Neural progenitor cell (in vitro differentiated cells): ENCODE data around the gene PLD5. TPM values are rescaled to one million over a fixed set of nuclear protein-coding genes. Genes with fewer than 3 reads are reported as not detected.

ENCODE experiments used
- DNase-seq: peaks from one replicate; pipeline ENCODE4 v3.0.0-alpha.2; 2016; ENCODE audit warnings: low spot score
- H2AFZ ChIP-seq: fragments of 200-600 bp; sonication (generic); replicated peaks from 2 replicates; pipeline ENCODE4 v1.6.1; 2016; ENCODE audit warnings: antibody characterized with exemption
- H3F3A ChIP-seq: fragments of 200-600 bp; sonication (generic); 2 replicates; pipeline ENCODE4 v1.6.1; 2016; ENCODE audit warnings: antibody characterized with exemption, low read depth
- H3K27ac ChIP-seq: fragments of 200-600 bp; sonication (generic); 2 replicates; pipeline ENCODE4 v1.5.1; 2016; ENCODE audit warnings: mild to moderate bottlenecking
- H3K27me3 ChIP-seq: fragments of 200-600 bp; sonication (generic); 2 replicates; pipeline ENCODE4 v1.6.1; 2016; ENCODE audit warnings: mild to moderate bottlenecking, moderate library complexity
- H3K36me3 ChIP-seq: fragments of 200-600 bp; sonication (generic); 2 replicates; pipeline ENCODE4 v1.5.1; 2016
- H3K4me1 ChIP-seq: fragments of 200-600 bp; sonication (generic); 2 replicates; pipeline ENCODE4 v1.6.1; 2016; ENCODE audit warnings: mixed run types
- H3K4me2 ChIP-seq: fragments of 200-600 bp; sonication (generic); 2 replicates; pipeline ENCODE4 v1.6.1; 2016
- H3K4me3 ChIP-seq: fragments of 200-600 bp; sonication (generic); 2 replicates; pipeline ENCODE4 v1.5.1; 2016
- H3K79me2 ChIP-seq: fragments of 200-600 bp; sonication (generic); 2 replicates; pipeline ENCODE4 v1.6.1; 2016; ENCODE audit warnings: low read depth
- H3K9ac ChIP-seq: fragments of 200-600 bp; sonication (generic); 2 replicates; pipeline ENCODE4 v1.6.1; 2016
- H3K9me3 ChIP-seq: fragments of 200-600 bp; sonication (generic); 2 replicates; pipeline ENCODE4 v1.5.1; 2016; ENCODE audit warnings: low read depth
- H4K20me1 ChIP-seq: fragments of 200-600 bp; sonication (generic); 2 replicates; pipeline ENCODE4 v1.6.1; 2016; ENCODE audit warnings: low read depth
- H3K27ac Mint-ChIP-seq: 3 replicates; pipeline ENCODE4 v1.8.0; 2021; ENCODE audit warnings: mixed read lengths
- H3K27me3 Mint-ChIP-seq: 2 replicates; pipeline ENCODE4 v1.8.0; 2022; ENCODE audit warnings: low read depth, mild to moderate bottlenecking, inconsistent platforms, moderate library complexity, mixed read lengths; ENCODE audit not compliant: insufficient read depth
- H3K36me3 Mint-ChIP-seq: 3 replicates; pipeline ENCODE4 v1.8.0; 2021; ENCODE audit warnings: mixed read lengths
- H3K4me1 Mint-ChIP-seq: 3 replicates; pipeline ENCODE4 v1.8.0; 2021; ENCODE audit warnings: mixed read lengths
- H3K4me3 Mint-ChIP-seq: 3 replicates; pipeline ENCODE4 v1.8.0; 2021; ENCODE audit warnings: mild to moderate bottlenecking, moderate library complexity, mixed read lengths
- H3K9me3 Mint-ChIP-seq: 3 replicates; pipeline ENCODE4 v1.8.0; 2020; ENCODE audit warnings: mixed read lengths
- CTCF ChIP-seq: fragments of 200-600 bp; sonication (generic); IDR thresholded peaks from 2 replicates; pipeline ENCODE4 v1.5.1; 2017; ENCODE audit warnings: antibody characterized with exemption, mild to moderate bottlenecking
- EZH2 ChIP-seq: fragments of 200-600 bp; sonication (generic); IDR thresholded peaks from 2 replicates; pipeline ENCODE4 v1.6.1; 2017; ENCODE audit warnings: antibody characterized with exemption, mild to moderate bottlenecking, moderate library complexity
- EZH2phosphoT487 ChIP-seq: fragments of 200-600 bp; sonication (generic); IDR thresholded peaks from 2 replicates; pipeline ENCODE4 v1.6.1; 2017; ENCODE audit warnings: antibody characterized with exemption
- total RNA-seq: library from RNA; depleted of rRNA; stranded (reverse); fragments of >200 nt; gene quantifications from 2 replicates; pipeline ENCODE4 v1.2.3, GENCODE V29; 2015; ENCODE audit warnings: low replicate concordance

PLD5 gene
- total RNA-seq, 1 donor from 2014 or later: 1.8 TPM

GRCh38 chr1:242432491-242433095 lies 91.9 kb downstream of the PLD5 start:
- Histone ChIP-seq H3K27me3 (no peaks in the 10 kb centered on the region), H3K9me3 (no peaks in the 10 kb centered on the region), H3F3A (no peaks in the 10 kb centered on the region), H3K4me3 (no peak overlapping the region), H3K79me2 (no peaks in the 10 kb centered on the region), H3K36me3 (no peaks in the 10 kb centered on the region), H2AFZ (no peak overlapping the region), H3K27ac (no peak overlapping the region), H3K4me1 (no peaks in the 10 kb centered on the region), H3K4me2 (no peak overlapping the region), H4K20me1 (no peaks in the 10 kb centered on the region), H3K9ac (no peak overlapping the region)
- DNase-seq: no peak
- Mint-ChIP-seq H3K4me1 (no peaks in the 10 kb centered on the region), H3K4me3 (no peak overlapping the region), H3K27me3 (peaks cover 2% of the 10 kb centered on the region), H3K27ac (no peak overlapping the region), H3K9me3 (no peaks in the 10 kb centered on the region), H3K36me3 (no peaks in the 10 kb centered on the region)
- TF ChIP-seq EZH2 (no peak), CTCF (no peak), EZH2phosphoT487 (no peak)

- H2AFZ ChIP-seq: no peak overlapping the region
- H4K20me1 ChIP-seq: no peaks in the 10 kb centered on the region
- no peaks in the 10 kb centered on the region for H3K4me1 ChIP-seq
- H3K27ac Mint-ChIP-seq: no peak overlapping the region
- DNase-seq: no peak
- no peak overlapping the region for H3K4me3 ChIP-seq
- H3K27ac ChIP-seq: no peak overlapping the region
- H3K36me3 ChIP-seq: no peaks in the 10 kb centered on the region
- no peaks in the 10 kb centered on the region for H3K4me1 Mint-ChIP-seq
- H3K27me3 Mint-ChIP-seq: peaks cover 2% of the 10 kb centered on the region
- no peaks in the 10 kb centered on the region for H3K79me2 ChIP-seq
- no peaks in the 10 kb centered on the region for H3K27me3 ChIP-seq
- no peak overlapping the region for H3K4me2 ChIP-seq
- H3K36me3 Mint-ChIP-seq: no peaks in the 10 kb centered on the region
- no peaks in the 10 kb centered on the region for H3K9me3 ChIP-seq
- no peaks in the 10 kb centered on the region for H3K9me3 Mint-ChIP-seq
- H3K9ac ChIP-seq: no peak overlapping the region
- H3F3A ChIP-seq: no peaks in the 10 kb centered on the region
- no peak overlapping the region for H3K4me3 Mint-ChIP-seq
- TF ChIP-seq CTCF: no peak
- no peak for TF ChIP-seq EZH2
- no peak for TF ChIP-seq EZH2phosphoT487
Observed at GRCh38 chr1:242431786-242432185, 92.7 kb downstream of the PLD5 start.

GRCh38 chr1:242430956-242431355 lies 93.5 kb downstream of the PLD5 start:
- H3K9me3 ChIP-seq: no peaks in the 10 kb centered on the region
- H3K4me3 ChIP-seq: no peak overlapping the region
- H3K27ac Mint-ChIP-seq: no peak overlapping the region
- DNase-seq: no peak
- no peak overlapping the region for H3K9ac ChIP-seq
- no peaks in the 10 kb centered on the region for H3K27me3 ChIP-seq
- no peaks in the 10 kb centered on the region for H4K20me1 ChIP-seq
- H2AFZ ChIP-seq: no peak overlapping the region
- H3K27me3 Mint-ChIP-seq: peaks cover 2% of the 10 kb centered on the region
- H3K36me3 ChIP-seq: no peaks in the 10 kb centered on the region
- H3K4me1 Mint-ChIP-seq: no peaks in the 10 kb centered on the region
- no peak overlapping the region for H3K4me3 Mint-ChIP-seq
- H3K4me2 ChIP-seq: no peak overlapping the region
- no peaks in the 10 kb centered on the region for H3K4me1 ChIP-seq
- H3K27ac ChIP-seq: no peak overlapping the region
- no peaks in the 10 kb centered on the region for H3K9me3 Mint-ChIP-seq
- no peaks in the 10 kb centered on the region for H3K79me2 ChIP-seq
- no peaks in the 10 kb centered on the region for H3K36me3 Mint-ChIP-seq
- TF ChIP-seq CTCF: no peak
- H3F3A ChIP-seq: no peaks in the 10 kb centered on the region
